Esophagus (tissue), 2 donors: Measurements from ENCODE around the gene UBE2D4. TPM values are rescaled to one million over a fixed set of nuclear protein-coding genes. Genes with fewer than 3 reads are reported as not detected.
"Not testable (repeated sequence)": the region's sequence is repeated elsewhere in the genome, so short reads cannot be mapped to it uniquely, and the experiment has no call there.

Experiments
- H3K27ac ChIP-seq, 2 donors: one replicate each; pipeline ENCODE4 v1.5.1; 2013; ENCODE audit warnings: low read depth in 2 of 2, mild to moderate bottlenecking in 2 of 2, inconsistent platforms in 1 of 2, low read length in 1 of 2, moderate library complexity in 1 of 2
- H3K27me3 ChIP-seq, 2 donors: one replicate each; pipeline ENCODE4 v1.6.1; 2013; ENCODE audit warnings: low read length in 2 of 2, control low read depth in 1 of 2, mild to moderate bottlenecking in 1 of 2; ENCODE audit not compliant: insufficient read depth in 2 of 2, control insufficient read depth in 1 of 2
- H3K36me3 ChIP-seq, 2 donors: one replicate each; pipeline ENCODE4 v1.6.1; 2013; ENCODE audit warnings: low read length in 1 of 2; ENCODE audit not compliant: control insufficient read depth in 2 of 2, insufficient read depth in 2 of 2
- H3K4me1 ChIP-seq, 2 donors: one replicate each; pipeline ENCODE4 v1.6.1; 2013; ENCODE audit warnings: low read length in 1 of 2; ENCODE audit not compliant: control insufficient read depth in 2 of 2, insufficient read depth in 2 of 2
- H3K4me3 ChIP-seq, 2 donors: one replicate each; pipeline ENCODE4 v1.5.1; 2013; ENCODE audit warnings: low read length in 2 of 2, mild to moderate bottlenecking in 2 of 2, low read depth in 1 of 2, moderate library complexity in 1 of 2
- H3K9me3 ChIP-seq, 2 donors: one replicate each; pipeline ENCODE4 v1.6.1; 2013; ENCODE audit warnings: mild to moderate bottlenecking in 2 of 2, low read depth in 1 of 2, low read length in 1 of 2, moderate library complexity in 1 of 2; ENCODE audit not compliant: control insufficient read depth in 2 of 2, insufficient read depth in 1 of 2
- WGBS, 2 donors: extraction: QIAGEN DNeasy Blood & Tissue Kit; methylation state at CpG; one replicate each; pipeline ENCODE4 v1.1.7; 2013; 5-methylcytosine and 5-hydroxymethylcytosine counted together
- polyA plus RNA-seq, 2 donors: library from polyadenylated mRNA; stranded (reverse); fragments of 200-250 nt; gene quantifications; one replicate each; pipeline ENCODE4 v1.2.3, GENCODE V29; 2013
- donor health status: healthy with polysubstance abuse.
- donor health status: Bipolar disorder and iron deficiency.

UBE2D4 gene
- polyA plus RNA-seq, 2 donors, result 8.3 to 8.5 TPM

DNA sequence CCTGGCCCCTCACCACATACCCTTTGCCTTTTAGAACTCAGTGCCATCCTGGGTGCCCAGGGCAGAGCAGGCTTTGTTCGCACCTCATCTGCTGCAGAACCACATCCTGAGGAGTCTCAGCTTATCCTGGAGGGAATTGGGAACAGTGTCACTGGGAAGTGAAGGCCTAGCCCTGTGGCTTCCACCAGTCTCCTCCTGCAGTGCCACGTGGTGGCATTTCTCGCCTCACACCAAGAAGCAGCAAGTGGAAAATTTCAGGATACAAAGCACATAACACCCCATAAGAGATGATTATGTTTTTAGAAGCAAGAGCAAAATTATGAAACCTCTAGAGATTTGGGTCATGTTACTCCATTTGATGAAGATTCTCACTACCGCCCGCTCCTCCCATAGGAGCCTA lies 26.8 kb downstream of the UBE2D4 start:
- Histone ChIP-seq H3K27me3 (no peaks in the 10 kb centered on the region), H3K9me3 (no peaks in the 10 kb centered on the region), H3K27ac (no peak overlapping the region), H3K36me3 (peaks cover 2 to 32% of the 10 kb centered on the region in 2 donors), H3K4me1 (no peaks in the 10 kb centered on the region), H3K4me3 (no peak overlapping the region)
- WGBS, 2 donors, result 96 to 97% methylated on average over 5 of the region's 5 CpGs

DNA sequence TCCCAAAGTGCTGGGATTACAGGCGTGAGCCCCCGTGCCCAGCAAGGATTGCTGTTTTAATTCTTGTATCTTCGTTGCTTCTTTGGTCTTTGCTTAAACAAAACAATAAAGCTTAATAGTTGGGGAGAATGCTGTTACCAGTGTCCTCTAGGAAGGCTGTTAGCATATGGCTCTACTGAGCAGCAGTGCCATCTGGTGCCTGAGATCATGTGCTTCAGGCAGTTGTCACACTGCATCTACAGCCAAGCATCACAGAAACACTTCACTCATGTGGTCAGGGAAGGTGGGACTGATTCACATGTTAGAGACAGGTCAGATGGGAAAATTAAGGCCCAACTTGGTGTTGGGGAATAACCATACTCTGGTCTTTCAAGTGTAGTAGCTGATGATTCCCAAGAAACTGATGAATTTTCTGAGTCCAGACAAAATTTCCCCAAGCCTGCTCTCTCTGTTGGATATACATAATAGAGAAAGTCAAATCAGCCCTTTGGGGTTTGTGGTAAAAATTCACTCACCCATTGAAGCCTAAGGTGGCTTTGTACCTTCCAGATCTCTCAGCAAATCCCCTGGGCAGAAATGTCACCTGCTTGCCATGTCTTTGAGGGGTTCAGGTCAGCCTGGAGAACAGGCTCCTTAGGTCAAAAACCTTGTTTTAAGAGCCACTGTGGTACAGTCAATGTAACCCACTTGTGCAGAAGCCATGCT lies 28.4 kb downstream of the UBE2D4 start:
- Histone ChIP-seq H3K9me3 (no peaks in the 10 kb centered on the region), H3K4me1 (no peaks in the 10 kb centered on the region), H3K27me3 (no peaks in the 10 kb centered on the region), H3K27ac (no peak overlapping the region), H3K4me3 (no peak overlapping the region), H3K36me3 (peaks cover 0 to 28% of the 10 kb centered on the region in 2 donors)
- WGBS, 2 donors, result 62 to 73% methylated on average over 3 of the region's 3 CpGs

DNA sequence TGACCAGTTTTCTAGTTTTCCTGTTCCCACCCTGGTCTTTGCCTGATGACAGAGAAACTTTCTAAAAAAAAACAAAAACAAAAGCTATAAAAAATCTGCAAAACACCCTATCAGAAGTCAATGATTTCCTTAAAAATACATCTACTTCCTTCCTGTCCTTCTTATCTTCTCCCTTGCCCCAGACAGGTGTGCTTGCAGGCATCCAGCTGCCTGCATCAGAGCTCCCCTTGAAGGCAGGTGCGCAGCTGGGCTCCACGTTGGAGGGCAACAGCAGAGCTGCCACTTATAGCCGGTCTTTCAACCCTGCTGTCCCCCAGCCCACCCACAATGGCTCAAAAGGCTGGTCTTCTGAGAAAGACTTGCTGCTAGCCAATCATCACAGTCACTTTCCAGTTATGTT lies 29.8 kb downstream of the UBE2D4 start:
- peaks cover 4 to 20% of the 10 kb centered on the region in 2 donors for H3K36me3 ChIP-seq
- WGBS, 2 donors, result 59 to 74% methylated on average over 3 of the region's 3 CpGs
- H3K9me3 ChIP-seq, result no peaks in the 10 kb centered on the region
- no peaks in the 10 kb centered on the region for H3K4me1 ChIP-seq
- H3K27me3 ChIP-seq, result no peaks in the 10 kb centered on the region
- no peak overlapping the region for H3K27ac ChIP-seq
- no peak overlapping the region for H3K4me3 ChIP-seq

DNA sequence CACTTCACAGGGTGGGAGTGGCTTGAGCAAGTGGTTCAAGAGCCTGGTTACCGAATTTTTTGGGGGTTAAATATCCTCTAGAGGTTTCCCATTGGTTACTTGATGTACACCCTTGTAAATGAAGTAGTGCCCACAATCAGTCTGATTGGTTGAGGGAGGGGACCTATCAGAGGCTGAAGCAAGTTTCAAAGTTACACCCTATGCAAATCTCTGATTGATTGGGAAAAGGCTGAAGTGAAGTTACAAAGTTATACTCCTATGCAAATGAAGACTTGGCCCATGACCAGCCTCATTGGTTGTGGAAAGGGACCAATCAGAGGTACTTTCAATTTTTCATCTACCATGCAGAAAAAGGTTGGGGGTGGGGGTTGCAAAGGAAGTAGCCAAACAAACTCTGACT lies 34.7 kb downstream of the UBE2D4 start:
- 25 to 31% methylated on average over 1 of the region's 1 CpG for WGBS, 2 donors
- no peak overlapping the region for H3K27ac ChIP-seq

DNA sequence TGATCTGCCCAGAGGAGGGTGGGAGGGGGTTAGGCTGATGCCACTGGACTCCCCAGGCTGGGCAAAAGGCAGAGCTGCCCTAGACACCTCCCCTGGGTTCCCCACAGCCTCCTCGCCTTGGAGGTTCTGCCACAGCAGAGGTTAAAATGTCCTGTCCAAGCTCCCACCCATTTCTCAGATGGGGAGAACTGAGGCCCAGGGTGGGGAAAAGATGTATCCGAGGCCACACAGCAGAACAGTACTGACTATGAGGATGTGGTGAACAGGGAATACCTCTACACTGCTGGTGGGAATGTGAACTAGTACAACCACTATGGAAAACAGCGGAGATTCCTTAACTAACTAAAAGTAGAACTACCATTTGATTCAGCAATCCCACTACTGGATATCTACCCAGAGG lies 40.2 kb downstream of the UBE2D4 start:
- not testable (repeated sequence) for H3K27ac ChIP-seq, H3K27me3 ChIP-seq, H3K9me3 ChIP-seq, H3K4me3 ChIP-seq, H3K36me3 ChIP-seq, H3K4me1 ChIP-seq
- WGBS, 2 donors, result 93 to 95% methylated on average over 3 of the region's 3 CpGs

More for the DNA sequence above, 34.7 kb downstream of the UBE2D4 start:
- Histone ChIP-seq H3K9me3 (no peaks in the 10 kb centered on the region), H3K27me3 (no peaks in the 10 kb centered on the region), H3K36me3 (peaks cover 3 to 4% of the 10 kb centered on the region in 2 donors), H3K4me3 (no peak overlapping the region), H3K4me1 (no peaks in the 10 kb centered on the region)

DNA sequence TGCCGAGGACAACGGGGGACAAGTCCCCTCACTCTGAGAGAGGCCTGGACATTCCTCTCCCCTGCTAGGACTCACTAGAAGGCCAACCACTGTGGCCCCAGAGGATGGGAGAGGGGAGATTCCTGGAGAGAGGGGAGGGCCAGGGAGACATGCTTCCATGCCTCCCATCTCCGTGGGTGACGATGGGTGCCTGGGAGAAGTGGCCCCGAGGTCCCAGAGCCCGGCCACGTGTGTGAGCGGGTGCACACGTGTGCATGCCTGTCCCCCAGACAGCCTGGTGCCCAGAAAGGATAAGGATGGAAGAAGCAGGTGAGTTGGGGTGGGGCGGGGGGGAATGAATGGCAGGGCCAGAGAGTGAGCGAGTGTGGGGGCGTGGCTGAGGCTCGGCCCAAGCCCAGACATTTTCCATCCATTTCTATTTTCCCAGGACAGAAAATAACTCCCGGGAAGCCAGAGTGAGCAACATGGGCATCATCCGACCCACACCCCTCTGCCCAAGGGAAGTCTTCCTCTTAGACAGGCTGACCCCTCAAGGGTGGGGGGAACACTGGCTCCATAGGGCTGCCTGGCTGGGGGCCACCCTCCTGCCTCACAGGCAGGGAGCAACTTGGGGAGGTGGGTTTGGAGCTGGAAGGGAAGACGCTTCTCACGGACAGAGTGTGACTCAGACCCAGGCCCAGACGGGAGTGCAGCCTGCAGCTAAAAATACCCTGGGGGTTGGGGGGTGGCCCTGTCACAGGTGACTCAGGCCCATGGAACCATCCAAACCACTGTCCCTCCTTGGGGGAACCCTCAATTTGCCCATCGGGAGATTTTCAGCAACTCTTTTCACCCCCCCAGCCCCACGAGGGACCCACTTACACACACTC lies 42.2 kb downstream of the UBE2D4 start:
- 77 to 86% methylated on average over 12 to 17 of the region's 20 CpGs for WGBS, 2 donors
- not testable (repeated sequence) for H3K27ac ChIP-seq, H3K27me3 ChIP-seq, H3K4me1 ChIP-seq, H3K9me3 ChIP-seq, H3K4me3 ChIP-seq, H3K36me3 ChIP-seq

DNA sequence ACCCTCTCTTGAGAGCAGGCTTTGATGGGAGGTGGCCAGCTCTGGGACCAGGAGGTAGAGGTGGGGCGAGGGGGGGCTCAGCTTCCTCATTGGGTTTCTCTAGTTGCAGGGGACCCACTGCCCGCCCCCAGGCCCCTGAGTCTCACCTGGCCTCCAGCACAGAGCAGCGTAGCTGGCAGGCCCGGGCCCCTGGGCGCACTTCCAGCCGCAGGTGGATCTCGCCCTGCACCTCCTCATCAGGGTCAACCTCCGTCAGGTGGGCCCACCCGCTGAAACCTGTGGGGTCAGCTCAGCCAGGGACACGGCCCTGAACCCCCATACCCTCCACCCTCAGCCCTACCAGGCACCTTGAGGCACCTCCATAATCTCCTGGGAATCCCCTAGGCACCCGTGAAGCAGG lies 43.4 kb downstream of the UBE2D4 start:
- H3K36me3 ChIP-seq, H3K9me3 ChIP-seq, H3K4me3 ChIP-seq, H3K27me3 ChIP-seq, H3K27ac ChIP-seq, H3K4me1 ChIP-seq: not testable (repeated sequence)
- WGBS, 2 donors, result 96 to 97% methylated on average over 9 to 11 of the region's 11 CpGs

DNA sequence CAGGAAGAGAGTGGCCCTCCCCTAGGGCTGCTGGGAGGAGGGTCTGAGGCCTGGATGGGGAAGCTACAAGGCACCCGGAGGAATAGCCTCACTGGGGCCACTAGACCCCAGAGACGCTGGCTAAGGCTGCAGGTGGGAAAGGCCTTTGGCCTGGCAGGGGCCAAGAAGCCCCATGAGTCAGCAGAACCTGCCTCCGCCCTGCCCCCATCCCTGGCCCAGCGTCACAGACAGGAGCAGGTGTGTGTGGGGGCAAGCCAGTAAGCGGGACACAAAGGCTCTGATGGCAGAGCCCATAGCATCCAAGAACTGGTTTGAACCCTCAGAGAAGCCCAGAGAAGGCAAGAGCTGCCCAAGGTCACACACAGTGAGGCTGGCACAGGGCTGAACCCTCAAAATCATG lies 44.5 kb downstream of the UBE2D4 start:
- not testable (repeated sequence) for H3K9me3 ChIP-seq, H3K4me1 ChIP-seq, H3K27ac ChIP-seq, H3K36me3 ChIP-seq, H3K27me3 ChIP-seq, H3K4me3 ChIP-seq
- 78 to 92% methylated on average over 2 to 3 of the region's 5 CpGs for WGBS, 2 donors

GRCh38 chr7:43974033-43974573 lies 47.9 kb downstream of the UBE2D4 start:
- not testable (repeated sequence) for H3K27me3 ChIP-seq, H3K36me3 ChIP-seq, H3K27ac ChIP-seq, H3K4me3 ChIP-seq, H3K9me3 ChIP-seq, H3K4me1 ChIP-seq
- WGBS, 2 donors, result 86 to 93% methylated on average over 6 to 7 of the region's 8 CpGs
